ENCODE results near the gene PRKCE. TPM values are rescaled to one million over a fixed set of nuclear protein-coding genes. Genes with fewer than 3 reads are reported as not detected.

Gene PRKCE
- total RNA-seq, result 4.6 TPM

DNA sequence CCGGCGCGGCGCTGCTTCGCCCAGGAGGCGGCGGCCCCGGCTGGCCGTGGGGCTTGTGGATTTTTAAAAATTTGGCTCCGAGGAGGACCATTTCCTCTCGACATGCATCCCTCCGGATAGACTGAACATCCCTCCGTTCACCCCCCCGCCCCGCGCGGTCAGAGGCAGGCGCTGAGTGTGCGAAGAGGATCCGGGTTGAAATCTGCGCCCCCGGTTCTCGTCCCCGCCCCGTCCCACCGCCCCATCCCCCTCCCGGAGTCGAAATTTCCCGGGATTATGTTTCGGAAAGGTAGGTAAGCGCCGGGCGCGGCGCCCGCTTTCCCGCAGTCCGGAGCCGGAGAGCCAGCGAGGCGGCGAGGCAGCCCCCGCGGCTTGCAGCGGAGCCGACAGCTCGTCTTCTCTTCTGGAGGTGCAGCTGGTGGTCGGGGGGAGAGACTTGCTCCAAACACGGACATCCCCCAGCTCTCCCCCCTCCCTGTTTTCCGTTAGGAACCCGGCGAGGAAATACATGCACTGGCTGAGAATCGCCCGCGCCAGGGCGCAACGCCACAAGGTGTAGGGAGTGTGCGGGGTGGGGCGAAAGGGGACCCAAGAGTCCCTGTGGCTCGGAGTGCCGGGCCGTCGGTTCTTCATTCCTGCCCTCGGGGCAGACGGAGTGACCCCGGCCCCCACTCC, at the start of gene PRKCE:
Gene PRKCE (plus strand): TSS at position 261 of the 675 bp plus-strand sequence.
- Histone ChIP-seq H3K9me3 (no peaks in the 10 kb centered on the region), H3K27ac (peak within 1 kb of the TSS; percentile 95 to 96), H3K4me3 (peak within 1 kb of the TSS; percentile 79 to 92), H3K27me3 (no peaks in the 10 kb centered on the region), H3K36me3 (no peaks in the 10 kb centered on the region), H3K4me1 (peaks cover 2 to 10% of the 10 kb centered on the region in 2 donors)
- TF ChIP-seq, protein P1, sequence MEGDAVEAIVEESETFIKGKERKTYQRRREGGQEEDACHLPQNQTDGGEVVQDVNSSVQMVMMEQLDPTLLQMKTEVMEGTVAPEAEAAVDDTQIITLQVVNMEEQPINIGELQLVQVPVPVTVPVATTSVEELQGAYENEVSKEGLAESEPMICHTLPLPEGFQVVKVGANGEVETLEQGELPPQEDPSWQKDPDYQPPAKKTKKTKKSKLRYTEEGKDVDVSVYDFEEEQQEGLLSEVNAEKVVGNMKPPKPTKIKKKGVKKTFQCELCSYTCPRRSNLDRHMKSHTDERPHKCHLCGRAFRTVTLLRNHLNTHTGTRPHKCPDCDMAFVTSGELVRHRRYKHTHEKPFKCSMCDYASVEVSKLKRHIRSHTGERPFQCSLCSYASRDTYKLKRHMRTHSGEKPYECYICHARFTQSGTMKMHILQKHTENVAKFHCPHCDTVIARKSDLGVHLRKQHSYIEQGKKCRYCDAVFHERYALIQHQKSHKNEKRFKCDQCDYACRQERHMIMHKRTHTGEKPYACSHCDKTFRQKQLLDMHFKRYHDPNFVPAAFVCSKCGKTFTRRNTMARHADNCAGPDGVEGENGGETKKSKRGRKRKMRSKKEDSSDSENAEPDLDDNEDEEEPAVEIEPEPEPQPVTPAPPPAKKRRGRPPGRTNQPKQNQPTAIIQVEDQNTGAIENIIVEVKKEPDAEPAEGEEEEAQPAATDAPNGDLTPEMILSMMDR (IDR thresholded peaks at IDR 0.05), result no peak
- intact Hi-C loops (cut with DNase I), result loop anchor here (2.0 kb wide), 2 partner anchors 41 to 171 kb away; partner anchors contain the start of gene SRBD1
- DNase-seq (ENCODE audit: low spot score in 2 of 2), result peak; percentile 22 to 74

DNA sequence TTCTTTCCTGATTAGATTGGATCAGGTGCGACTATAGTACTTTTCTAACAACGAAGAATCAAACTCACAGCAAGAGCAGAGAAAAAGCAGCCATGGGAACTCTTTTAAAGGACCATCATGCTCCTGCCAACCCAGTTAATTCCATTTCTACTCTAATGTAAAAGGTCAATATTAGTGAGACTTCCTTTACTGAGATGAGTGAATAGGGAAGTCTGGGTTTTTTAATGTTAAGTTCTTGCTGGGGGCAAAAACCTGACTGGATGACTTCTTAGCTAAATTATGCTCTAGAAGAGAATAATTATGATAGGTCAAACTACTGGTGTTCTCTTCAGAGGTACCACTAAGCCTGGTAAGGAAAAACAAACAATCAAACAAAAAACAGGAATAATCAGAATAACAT, 48.9 kb upstream of the PRKCE start:
- no peaks in the 10 kb centered on the region for H3K27me3 ChIP-seq
- peaks cover 25 to 44% of the 10 kb centered on the region in 2 donors for H3K36me3 ChIP-seq
- H3K9me3 ChIP-seq, result no peaks in the 10 kb centered on the region
- no peak for DNase-seq (ENCODE audit: low spot score in 2 of 2)
- H3K4me1 ChIP-seq, result no peaks in the 10 kb centered on the region
- intact Hi-C loops (cut with DNase I), result no loop called here
- no peak overlapping the region for H3K27ac ChIP-seq
- H3K4me3 ChIP-seq, result no peak overlapping the region
- TF ChIP-seq, protein P1 (IDR thresholded peaks at IDR 0.05), result no peak

DNA sequence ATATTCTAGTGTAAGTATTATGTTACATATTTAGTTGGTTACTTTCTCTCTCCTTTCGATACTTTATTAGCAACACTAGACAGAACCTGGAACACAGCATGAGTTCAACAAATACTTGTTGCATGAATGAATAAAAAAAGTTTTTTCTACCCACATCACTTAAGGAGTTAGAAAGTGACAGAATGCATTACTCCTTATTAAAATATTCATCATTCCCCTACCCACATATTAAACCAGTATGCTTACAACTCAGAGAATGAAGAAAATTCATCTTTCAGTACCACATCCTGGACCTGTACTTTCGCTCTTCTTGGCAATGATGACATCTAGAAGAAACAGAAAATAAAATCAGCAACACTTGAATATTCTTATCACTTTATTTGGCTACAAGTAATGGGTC, 46.4 kb upstream of the PRKCE start:
- Histone ChIP-seq H3K36me3 (peaks cover 18 to 27% of the 10 kb centered on the region in 2 donors), H3K4me3 (no peak overlapping the region), H3K27me3 (no peaks in the 10 kb centered on the region), H3K4me1 (no peaks in the 10 kb centered on the region), H3K27ac (no peak overlapping the region), H3K9me3 (no peaks in the 10 kb centered on the region)
- intact Hi-C loops (cut with DNase I), result no loop called here
- TF ChIP-seq, protein P1 (IDR thresholded peaks at IDR 0.05), result no peak
- no peak for DNase-seq (ENCODE audit: low spot score in 2 of 2)

DNA sequence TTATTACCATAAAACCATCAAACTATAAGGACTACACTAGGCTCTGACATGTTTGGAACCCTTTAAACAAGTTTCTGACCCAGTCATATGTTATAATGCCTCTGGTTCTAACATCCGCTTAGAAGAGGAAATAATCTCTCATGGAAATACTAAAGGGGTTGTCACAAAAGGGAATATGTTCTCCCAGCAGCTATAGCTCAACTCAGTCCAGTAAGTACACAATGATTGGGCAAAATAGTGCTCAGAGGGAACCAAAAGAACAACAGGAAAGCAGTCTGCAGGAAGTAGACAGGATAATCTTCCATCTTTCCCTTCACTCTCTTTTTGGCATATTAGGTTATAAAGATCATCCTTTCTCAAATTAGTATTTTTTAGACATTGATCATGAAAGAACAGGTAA, 44.7 kb upstream of the PRKCE start:
- no peak for DNase-seq (ENCODE audit: low spot score in 2 of 2)
- intact Hi-C loops (cut with DNase I), result no loop called here
- Histone ChIP-seq H3K4me1 (peaks cover 0 to 3% of the 10 kb centered on the region in 2 donors), H3K9me3 (no peaks in the 10 kb centered on the region), H3K36me3 (peaks cover 8 to 10% of the 10 kb centered on the region in 2 donors), H3K27ac (no peak overlapping the region), H3K4me3 (no peak overlapping the region), H3K27me3 (no peaks in the 10 kb centered on the region)
- TF ChIP-seq, protein P1 (IDR thresholded peaks at IDR 0.05), result no peak

DNA sequence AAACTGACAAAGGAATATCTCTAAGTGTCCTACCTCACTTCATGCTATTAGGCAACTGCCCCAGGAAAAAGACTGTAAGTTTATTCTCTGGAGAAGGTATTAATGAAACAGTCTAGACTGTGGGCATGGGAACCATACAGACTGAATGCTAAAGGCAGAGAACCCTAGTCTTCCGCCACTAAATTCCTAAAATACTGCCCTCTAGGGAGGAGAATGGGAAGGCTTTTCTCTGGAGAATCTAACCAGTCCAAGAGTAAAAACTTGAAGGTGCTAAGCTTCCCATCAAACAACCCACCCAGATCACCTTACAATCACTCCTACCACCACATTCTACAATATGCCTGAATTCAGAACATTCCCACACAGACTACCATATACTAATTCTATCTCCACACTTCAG, 43.8 kb upstream of the PRKCE start:
- TF ChIP-seq, protein P1 (IDR thresholded peaks at IDR 0.05), result peak in 2 of 3 experiments; percentile 14 to 21
- H3K27ac ChIP-seq, result no peak overlapping the region

More for the DNA sequence above, 43.8 kb upstream of the PRKCE start:
- Histone ChIP-seq H3K27me3 (no peaks in the 10 kb centered on the region), H3K9me3 (no peaks in the 10 kb centered on the region), H3K4me3 (no peak overlapping the region), H3K36me3 (peaks cover 5 to 8% of the 10 kb centered on the region in 2 donors), H3K4me1 (peaks cover 0 to 3% of the 10 kb centered on the region in 2 donors)
- DNase-seq (ENCODE audit: low spot score in 2 of 2), result no peak
- intact Hi-C loops (cut with DNase I), result no loop called here

Data from ascending aorta (tissue), 2 donors.